HepG2 (cell line): Measurements from ENCODE around the gene RFTN1.

Experiments
- CBX1 ChIP-seq: IDR thresholded peaks from one replicate; pipeline ENCODE4 v1.6.1; 2016; ENCODE audit warnings: antibody characterized with exemption, low read depth
- TF ChIP-seq, protein P1 (sequence below): conservative IDR thresholded peaks from 2 replicates; pipeline ENCODE4 v1.6.1; 2018; ENCODE audit warnings: missing genetic modification reagents

DNA sequence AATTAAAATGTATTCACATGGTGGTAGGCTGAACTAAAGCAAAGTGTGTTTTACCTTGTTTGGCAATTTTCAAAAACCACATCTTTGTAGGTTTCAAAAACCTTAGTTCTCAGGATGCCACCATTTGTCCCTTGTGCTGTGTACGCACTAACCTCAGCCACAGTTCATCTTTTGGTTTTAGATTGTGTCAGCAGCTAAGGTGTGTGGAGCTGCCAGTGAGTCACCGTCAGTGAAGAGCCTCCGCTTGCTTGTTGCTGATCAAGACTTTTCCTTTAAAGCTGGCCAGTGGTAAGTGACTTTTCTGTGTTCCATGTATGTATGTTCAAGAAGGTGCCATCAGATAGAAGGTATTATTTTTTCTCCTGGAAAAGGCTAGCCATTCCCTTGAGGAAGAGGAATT lies 227.3 kb downstream of the RFTN1 start:
- TF ChIP-seq, protein P1, sequence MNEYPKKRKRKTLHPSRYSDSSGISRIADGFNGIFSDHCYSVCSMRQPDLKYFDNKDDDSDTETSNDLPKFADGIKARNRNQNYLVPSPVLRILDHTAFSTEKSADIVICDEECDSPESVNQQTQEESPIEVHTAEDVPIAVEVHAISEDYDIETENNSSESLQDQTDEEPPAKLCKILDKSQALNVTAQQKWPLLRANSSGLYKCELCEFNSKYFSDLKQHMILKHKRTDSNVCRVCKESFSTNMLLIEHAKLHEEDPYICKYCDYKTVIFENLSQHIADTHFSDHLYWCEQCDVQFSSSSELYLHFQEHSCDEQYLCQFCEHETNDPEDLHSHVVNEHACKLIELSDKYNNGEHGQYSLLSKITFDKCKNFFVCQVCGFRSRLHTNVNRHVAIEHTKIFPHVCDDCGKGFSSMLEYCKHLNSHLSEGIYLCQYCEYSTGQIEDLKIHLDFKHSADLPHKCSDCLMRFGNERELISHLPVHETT (CRISPR knock-in tag) = no peak
- no peak for TF ChIP-seq CBX1
